ENCODE data around the gene MSH5. TPM values are rescaled to one million over a fixed set of nuclear protein-coding genes. Genes with fewer than 3 reads are reported as not detected.

MSH5 gene
- total RNA-seq, 6 experiments from 2014 or later: 3.2 to 8.5 (median 4.3) TPM

GRCh38 chr6:31723245-31723979 lies 16.4 kb upstream of the MSH5 start, which contains the start of gene MPIG6B:
Gene MPIG6B (plus strand): TSS chr6:31723373. CDS start chr6:31723384, 11 bp downstream.
- Histone ChIP-seq H3K27ac (no peak within 1 kb of the TSS), H3K4me1 (peaks cover 0 to 4% (median 0%) of the 10 kb centered on the region in 4 donors), H3K27me3 (no peaks in the 10 kb centered on the region), H3K4me3 (no peak within 1 kb of the TSS), H3K9me3 (no peaks in the 10 kb centered on the region), H3K36me3 (peaks cover 0 to 5% (median 0%) of the 10 kb centered on the region in 4 donors)
- ATAC-seq: no peak
- intact Hi-C loops (cut with DNase I): no loop called here
- WGBS (ENCODE audit: insufficient coverage, low coverage, low lambda C conversion rate, missing lambda C conversion rate): 56% methylated on average over 15 of the region's 46 CpGs
- no peak for TF ChIP-seq CTCF (IDR thresholded peaks at IDR 0.05)
- no peak for TF ChIP-seq POLR2A (IDR thresholded peaks at IDR 0.05)
- DNase-seq: peak in 1 of 3 donors; percentile 47

- DNase-seq: no peak
- Histone ChIP-seq H3K36me3 (peaks cover 0 to 5% (median 0%) of the 10 kb centered on the region in 4 donors), H3K27me3 (no peaks in the 10 kb centered on the region), H3K27ac (no peak overlapping the region), H3K9me3 (no peaks in the 10 kb centered on the region), H3K4me3 (no peak overlapping the region), H3K4me1 (peaks cover 0 to 5% (median 2%) of the 10 kb centered on the region in 4 donors)
- intact Hi-C loops (cut with DNase I): no loop called here
- no peak for ATAC-seq
- no peak for TF ChIP-seq CTCF (IDR thresholded peaks at IDR 0.05)
- no peak for TF ChIP-seq POLR2A (IDR thresholded peaks at IDR 0.05)
- WGBS (ENCODE audit: insufficient coverage, low coverage, low lambda C conversion rate, missing lambda C conversion rate): 100% methylated on average over 1 of the region's 25 CpGs
Observed at GRCh38 chr6:31723980-31724691, 15.7 kb upstream of the MSH5 start.

- Histone ChIP-seq H3K4me1 (peaks cover 0 to 9% (median 2%) of the 10 kb centered on the region in 4 donors), H3K9me3 (no peaks in the 10 kb centered on the region), H3K27me3 (no peaks in the 10 kb centered on the region), H3K27ac (no peak overlapping the region), H3K4me3 (no peak overlapping the region), H3K36me3 (peaks cover 0 to 7% (median 0%) of the 10 kb centered on the region in 4 donors)
- ATAC-seq (no peak), DNase-seq (no peak)
- 83% methylated on average over 7 of the region's 12 CpGs for WGBS (ENCODE audit: insufficient coverage, low coverage, low lambda C conversion rate, missing lambda C conversion rate)
- intact Hi-C loops (cut with DNase I): no loop called here
- TF ChIP-seq CTCF (IDR thresholded peaks at IDR 0.05) (no peak), POLR2A (IDR thresholded peaks at IDR 0.05) (no peak)
Observed at GRCh38 chr6:31725502-31726350, 14.1 kb upstream of the MSH5 start.

- intact Hi-C loops (cut with DNase I): no loop called here
- H3K27me3 ChIP-seq: no peaks in the 10 kb centered on the region
- WGBS (ENCODE audit: insufficient coverage, low coverage, low lambda C conversion rate, missing lambda C conversion rate): 44% methylated on average over 5 of the region's 7 CpGs
- H3K27ac ChIP-seq: peak overlapping the region; percentile 27 to 63 (median 53)
- H3K36me3 ChIP-seq: peaks cover 0 to 20% (median 4%) of the 10 kb centered on the region in 4 donors
- ATAC-seq (peak in 2 of 4 donors; percentile 2 to 11), DNase-seq (peak in 2 of 3 donors; percentile 38 to 50)
- TF ChIP-seq POLR2A (IDR thresholded peaks at IDR 0.05) (no peak), CTCF (IDR thresholded peaks at IDR 0.05) (no peak)
- peaks cover 0 to 9% (median 2%) of the 10 kb centered on the region in 4 donors for H3K4me1 ChIP-seq
- no peak overlapping the region for H3K4me3 ChIP-seq
- H3K9me3 ChIP-seq: no peaks in the 10 kb centered on the region
Observed at GRCh38 chr6:31727034-31727716, 12.6 kb upstream of the MSH5 start.
